A673 (cell line): Measurements from ENCODE around the gene BATF. TPM values are rescaled to one million over a fixed set of nuclear protein-coding genes. Genes with fewer than 3 reads are reported as not detected.

Experiments
- BruUV-seq: library from RNA; stranded (reverse); fragments of 400-500 nt; replicated peaks from 2 replicates; lab custom pipeline; 2021; lab: Mats Ljungman, UMichigan
- CTCF ChIA-PET: fragments of 300-600 bp; sonication (Branson Sonifier 250); formaldehyde crosslinking; loops from one replicate; lab custom pipeline; 2022; ENCODE audit warnings: antibody characterized with exemption; lab: Charles Lee
- POLR2A ChIA-PET: fragments of 300-600 bp; sonication (Branson Sonifier 250); formaldehyde crosslinking; loops from one replicate; lab custom pipeline; 2022; ENCODE audit warnings: antibody characterized with exemption; ENCODE audit not compliant: low non-redundant PET; lab: Charles Lee
- DNase-seq: peaks from one replicate; pipeline ENCODE4 v3.0.0-alpha.2; 2015; ENCODE audit warnings: low spot score
- H3K27ac ChIP-seq: fragments of 200-600 bp; sonication (generic); 2 replicates; pipeline ENCODE4 v1.5.1; 2016; ENCODE audit warnings: mixed run types, low read depth, mild to moderate bottlenecking, mixed read lengths, antibody characterized with exemption, low read length; ENCODE audit not compliant: poor library complexity, severe bottlenecking
- H3K27me3 ChIP-seq: fragments of 200-600 bp; sonication (generic); replicated peaks from 2 replicates; pipeline ENCODE4 v1.6.1; 2017; ENCODE audit warnings: mixed run types, low read depth, mild to moderate bottlenecking, mixed read lengths, antibody characterized with exemption, low read length; ENCODE audit not compliant: insufficient read depth, poor library complexity
- H3K36me3 ChIP-seq: fragments of 200-600 bp; sonication (generic); 2 replicates; pipeline ENCODE4 v1.6.1; 2016; ENCODE audit warnings: mixed run types, mild to moderate bottlenecking, mixed read lengths, antibody characterized with exemption, low read length; ENCODE audit not compliant: insufficient read depth, poor library complexity, severe bottlenecking
- H3K4me1 ChIP-seq: fragments of 200-600 bp; sonication (generic); 2 replicates; pipeline ENCODE4 v1.6.1; 2017; ENCODE audit warnings: mixed run types, mild to moderate bottlenecking, mixed read lengths, antibody characterized with exemption, low read length; ENCODE audit not compliant: insufficient read depth, poor library complexity, severe bottlenecking
- H3K4me3 ChIP-seq: fragments of 200-600 bp; sonication (generic); 2 replicates; pipeline ENCODE4 v1.5.1; 2016; ENCODE audit warnings: low read depth, mixed run types, mild to moderate bottlenecking, mixed read lengths, low read length; ENCODE audit not compliant: poor library complexity, severe bottlenecking
- H3K9me3 ChIP-seq: fragments of 200-600 bp; sonication (generic); 2 replicates; pipeline ENCODE4 v1.6.1; 2016; ENCODE audit warnings: mixed run types, low read depth, mild to moderate bottlenecking, mixed read lengths, antibody characterized with exemption, low read length; ENCODE audit not compliant: poor library complexity, severe bottlenecking
- CTCF ChIP-seq: fragments of 300-800, 200-600 bp; sonication (generic); conservative IDR thresholded peaks from 2 replicates; pipeline ENCODE4 v1.5.1; 2017; ENCODE audit warnings: low read depth, mild to moderate bottlenecking, antibody characterized with exemption, low read length, moderate library complexity, mixed read lengths
- EZH2 ChIP-seq: fragments of 200-600 bp; sonication (generic); IDR thresholded peaks from 2 replicates; pipeline ENCODE4 v1.6.1; 2017; ENCODE audit warnings: borderline replicate concordance, low read depth, mild to moderate bottlenecking, mixed read lengths, antibody characterized with exemption, low read length; ENCODE audit not compliant: poor library complexity, severe bottlenecking
- intact Hi-C: fragments of 100-400 bp; cut with micrococcal nuclease; formaldehyde crosslinking; loops from one replicate; pipeline ENCODE4 v1.10.0; 2022; ENCODE audit not compliant: unreplicated experiment
- total RNA-seq: library from RNA; stranded (reverse); gene quantifications from 2 replicates; pipeline ENCODE4 v1.2.3, GENCODE V29; 2021

Gene BATF
- total RNA-seq, 1 experiment from 2014 or later = not detected

GRCh38 chr14:75559451-75560222 is 37.4 kb downstream of the BATF start:
- Histone ChIP-seq H3K27me3 (peaks cover 9% of the 10 kb centered on the region), H3K4me1 (no peaks in the 10 kb centered on the region), H3K4me3 (no peak overlapping the region), H3K9me3 (no peaks in the 10 kb centered on the region), H3K27ac (no peak overlapping the region), H3K36me3 (no peaks in the 10 kb centered on the region)
- ChIA-PET POLR2A (no interaction called here), CTCF (no interaction called here)
- BruUV-seq = no TSS peak
- no peak for TF ChIP-seq EZH2
- TF ChIP-seq CTCF = no peak
- DNase-seq = peak; percentile 14
- intact Hi-C loops = loop anchor here (2.0 to 10.0 kb wide), 2 partner anchors 253 to 435 kb away; partner anchors contain the start of gene NEK9

GRCh38 chr14:75561013-75561432 is 38.8 kb downstream of the BATF start:
- peak; percentile 64 for DNase-seq
- H3K4me1 ChIP-seq = no peaks in the 10 kb centered on the region
- H3K4me3 ChIP-seq = no peak overlapping the region
- H3K36me3 ChIP-seq = no peaks in the 10 kb centered on the region
- ChIA-PET POLR2A (no interaction called here), CTCF (interaction anchor here (0.6 to 1.1 kb wide), 4 partner anchors 12 to 238 kb away, joined by 3 to 6 read pairs (median 4); no protein-coding TSS in a partner anchor)
- TF ChIP-seq CTCF (peak; percentile 87), EZH2 (no peak)
- H3K27me3 ChIP-seq = peaks cover 9% of the 10 kb centered on the region
- BruUV-seq = no TSS peak
- no peak overlapping the region for H3K27ac ChIP-seq
- intact Hi-C loops = loop anchor here (2.0 to 10.0 kb wide), 2 partner anchors 254 to 436 kb away; partner anchors contain the start of gene NEK9
- H3K9me3 ChIP-seq = no peaks in the 10 kb centered on the region

- H3K4me3 ChIP-seq = no peak overlapping the region
- DNase-seq = no peak
- intact Hi-C loops = loop anchor here (10.0 kb wide), 1 partner anchor 437 kb away; the partner anchor contains the start of gene NEK9
- H3K27ac ChIP-seq = no peak overlapping the region
- BruUV-seq = no TSS peak
- TF ChIP-seq EZH2 (no peak), CTCF (no peak)
- no peaks in the 10 kb centered on the region for H3K9me3 ChIP-seq
- H3K36me3 ChIP-seq = no peaks in the 10 kb centered on the region
- POLR2A ChIA-PET = no interaction called here
- peaks cover 9% of the 10 kb centered on the region for H3K27me3 ChIP-seq
- CTCF ChIA-PET = no interaction called here
- no peaks in the 10 kb centered on the region for H3K4me1 ChIP-seq
Observed at GRCh38 chr14:75562089-75562488, 39.8 kb downstream of the BATF start.
